Measurements from ENCODE around the gene C5. TPM values are rescaled to one million over a fixed set of nuclear protein-coding genes. Genes with fewer than 3 reads are reported as not detected.

The C5 gene
- total RNA-seq, 2 donors from 2014 or later: 59.5 to 96.6 TPM

DNA sequence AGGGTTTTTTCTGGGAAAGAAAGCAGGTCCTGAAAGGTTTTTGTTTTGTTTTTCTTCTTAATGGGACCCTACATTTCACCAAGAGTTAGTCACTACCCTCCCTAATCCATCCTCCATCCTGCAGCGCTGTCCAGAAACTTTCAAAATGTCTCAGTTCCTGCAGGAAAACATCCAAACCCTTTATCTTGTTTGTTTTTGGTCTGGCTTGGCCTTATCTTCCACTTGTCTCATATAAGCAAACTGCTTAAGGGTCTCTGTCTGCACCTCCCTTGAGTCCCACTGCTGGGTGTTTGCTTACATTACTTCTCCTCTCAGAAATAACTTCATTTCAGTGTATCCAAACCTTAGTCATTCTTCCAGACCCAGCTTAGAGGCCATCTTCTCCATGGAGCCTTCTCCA is 112.5 kb downstream of the C5 start:
- H3K27ac ChIP-seq (ENCODE audit: low read depth, low read length): no peak overlapping the region
- H3K4me3 ChIP-seq (ENCODE audit: low read length): no peak overlapping the region
- DNase-seq: peak; percentile 17
- no peak overlapping the region for H3K9ac ChIP-seq (ENCODE audit: extremely low read depth, low read length, poor library complexity, severe bottlenecking)
- H3K27ac Mint-ChIP-seq: no peak overlapping the region
- no peaks in the 10 kb centered on the region for H3K27me3 ChIP-seq (ENCODE audit: control insufficient read depth, insufficient read depth, low read length, poor library complexity, severe bottlenecking)
- H3K27me3 Mint-ChIP-seq (ENCODE audit: insufficient read depth): peaks cover 10% of the 10 kb centered on the region
- 86 to 100% methylated on average over 1 of the region's 1 CpG for whole genome bisulfite sequencing, 2 experiments (ENCODE audit: insufficient coverage in 1 of 2, insufficient read length in 1 of 2)
- peaks cover 42% of the 10 kb centered on the region for H3K4me1 Mint-ChIP-seq
- no peak for TF ChIP-seq CTCF (conservative IDR thresholded peaks at IDR 0.05)
- H3K36me3 Mint-ChIP-seq (ENCODE audit: low read depth): no peaks in the 10 kb centered on the region
- no peaks in the 10 kb centered on the region for H3K9me3 Mint-ChIP-seq
- peaks cover 11% of the 10 kb centered on the region for H3K4me1 ChIP-seq (ENCODE audit: control insufficient read depth, insufficient read depth, low read length)
- no peaks in the 10 kb centered on the region for H3K36me3 ChIP-seq (ENCODE audit: control insufficient read depth, insufficient read depth, low read length)
- H3K4me3 Mint-ChIP-seq: no peak overlapping the region
- H3K9me3 ChIP-seq (ENCODE audit: control insufficient read depth, low read length): no peaks in the 10 kb centered on the region

DNA sequence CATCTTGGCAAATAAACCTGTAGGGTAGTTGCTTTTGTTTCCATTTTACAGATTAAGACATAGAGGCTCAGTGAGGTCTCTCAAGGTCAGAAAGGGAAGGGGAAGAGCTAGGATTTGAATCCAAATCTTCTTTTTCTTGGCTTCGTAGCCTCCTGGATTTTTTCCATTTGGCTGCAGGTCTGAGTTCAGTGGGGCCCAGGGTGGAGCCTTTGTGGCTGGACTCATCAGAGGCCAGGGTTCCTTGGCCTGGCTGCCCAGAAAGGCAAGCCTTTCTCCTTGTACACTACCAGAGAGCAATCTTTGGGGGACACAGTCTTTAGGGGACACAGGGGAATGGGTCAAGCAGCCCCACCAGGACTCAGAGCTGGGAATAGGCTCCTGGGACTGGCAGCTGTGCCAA is 112.9 kb downstream of the C5 start:
- no peak for TF ChIP-seq CTCF (conservative IDR thresholded peaks at IDR 0.05)
- Mint-ChIP-seq H3K9me3 (no peaks in the 10 kb centered on the region), H3K27ac (no peak overlapping the region), H3K27me3 (ENCODE audit: insufficient read depth) (peaks cover 11% of the 10 kb centered on the region), H3K36me3 (ENCODE audit: low read depth) (no peaks in the 10 kb centered on the region), H3K4me3 (no peak overlapping the region), H3K4me1 (peaks cover 42% of the 10 kb centered on the region)
- H3K4me3 ChIP-seq (ENCODE audit: low read length): no peak overlapping the region
- H3K4me1 ChIP-seq (ENCODE audit: control insufficient read depth, insufficient read depth, low read length): peaks cover 11% of the 10 kb centered on the region
- H3K9ac ChIP-seq (ENCODE audit: extremely low read depth, low read length, poor library complexity, severe bottlenecking): no peak overlapping the region
- H3K36me3 ChIP-seq (ENCODE audit: control insufficient read depth, insufficient read depth, low read length): no peaks in the 10 kb centered on the region
- no peaks in the 10 kb centered on the region for H3K27me3 ChIP-seq (ENCODE audit: control insufficient read depth, insufficient read depth, low read length, poor library complexity, severe bottlenecking)
- H3K9me3 ChIP-seq (ENCODE audit: control insufficient read depth, low read length): no peaks in the 10 kb centered on the region
- 84 to 100% methylated on average over 1 of the region's 1 CpG for WGBS, 2 experiments (ENCODE audit: insufficient coverage in 1 of 2, insufficient read length in 1 of 2)
- H3K27ac ChIP-seq (ENCODE audit: low read depth, low read length): no peak overlapping the region
- DNase-seq: peak; percentile 21

- WGBS, 2 experiments (ENCODE audit: insufficient coverage in 1 of 2, insufficient read length in 1 of 2): 43 to 100% methylated on average over 1 to 2 of the region's 2 CpGs
- Histone ChIP-seq H3K36me3 (ENCODE audit: control insufficient read depth, insufficient read depth, low read length) (no peaks in the 10 kb centered on the region), H3K4me3 (ENCODE audit: low read length) (no peak overlapping the region), H3K27ac (ENCODE audit: low read depth, low read length) (no peak overlapping the region), H3K9me3 (ENCODE audit: control insufficient read depth, low read length) (no peaks in the 10 kb centered on the region), H3K9ac (ENCODE audit: extremely low read depth, low read length, poor library complexity, severe bottlenecking) (no peak overlapping the region), H3K27me3 (ENCODE audit: control insufficient read depth, insufficient read depth, low read length, poor library complexity, severe bottlenecking) (no peaks in the 10 kb centered on the region), H3K4me1 (ENCODE audit: control insufficient read depth, insufficient read depth, low read length) (peaks cover 11% of the 10 kb centered on the region)
- Mint-ChIP-seq H3K9me3 (no peaks in the 10 kb centered on the region), H3K36me3 (ENCODE audit: low read depth) (no peaks in the 10 kb centered on the region), H3K27me3 (ENCODE audit: insufficient read depth) (peaks cover 13% of the 10 kb centered on the region), H3K27ac (no peak overlapping the region), H3K4me3 (no peak overlapping the region), H3K4me1 (peaks cover 42% of the 10 kb centered on the region)
- peak; percentile 7 for TF ChIP-seq CTCF (conservative IDR thresholded peaks at IDR 0.05)
- DNase-seq: no peak
Observed at GRCh38 chr9:120936764-120937122, 113.3 kb downstream of the C5 start.

All from endodermal cell (in vitro differentiated cells).